ENCODE data around the gene PSMD12.

PSMD12 gene

GRCh38 chr17:67311575-67311974 lies 54.8 kb downstream of the PSMD12 start:
- TF ChIP-seq, protein P1, sequence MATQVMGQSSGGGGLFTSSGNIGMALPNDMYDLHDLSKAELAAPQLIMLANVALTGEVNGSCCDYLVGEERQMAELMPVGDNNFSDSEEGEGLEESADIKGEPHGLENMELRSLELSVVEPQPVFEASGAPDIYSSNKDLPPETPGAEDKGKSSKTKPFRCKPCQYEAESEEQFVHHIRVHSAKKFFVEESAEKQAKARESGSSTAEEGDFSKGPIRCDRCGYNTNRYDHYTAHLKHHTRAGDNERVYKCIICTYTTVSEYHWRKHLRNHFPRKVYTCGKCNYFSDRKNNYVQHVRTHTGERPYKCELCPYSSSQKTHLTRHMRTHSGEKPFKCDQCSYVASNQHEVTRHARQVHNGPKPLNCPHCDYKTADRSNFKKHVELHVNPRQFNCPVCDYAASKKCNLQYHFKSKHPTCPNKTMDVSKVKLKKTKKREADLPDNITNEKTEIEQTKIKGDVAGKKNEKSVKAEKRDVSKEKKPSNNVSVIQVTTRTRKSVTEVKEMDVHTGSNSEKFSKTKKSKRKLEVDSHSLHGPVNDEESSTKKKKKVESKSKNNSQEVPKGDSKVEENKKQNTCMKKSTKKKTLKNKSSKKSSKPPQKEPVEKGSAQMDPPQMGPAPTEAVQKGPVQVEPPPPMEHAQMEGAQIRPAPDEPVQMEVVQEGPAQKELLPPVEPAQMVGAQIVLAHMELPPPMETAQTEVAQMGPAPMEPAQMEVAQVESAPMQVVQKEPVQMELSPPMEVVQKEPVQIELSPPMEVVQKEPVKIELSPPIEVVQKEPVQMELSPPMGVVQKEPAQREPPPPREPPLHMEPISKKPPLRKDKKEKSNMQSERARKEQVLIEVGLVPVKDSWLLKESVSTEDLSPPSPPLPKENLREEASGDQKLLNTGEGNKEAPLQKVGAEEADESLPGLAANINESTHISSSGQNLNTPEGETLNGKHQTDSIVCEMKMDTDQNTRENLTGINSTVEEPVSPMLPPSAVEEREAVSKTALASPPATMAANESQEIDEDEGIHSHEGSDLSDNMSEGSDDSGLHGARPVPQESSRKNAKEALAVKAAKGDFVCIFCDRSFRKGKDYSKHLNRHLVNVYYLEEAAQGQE (IDR thresholded peaks at IDR 0.05; ENCODE audit: insufficient read depth in 1 of 2, low read depth in 2 of 2, low read length in 2 of 2) = no peak
- no peak for TF ChIP-seq POLR2AphosphoS5 (IDR thresholded peaks at IDR 0.05; ENCODE audit: low read depth, low read length)
- TF ChIP-seq SIN3A (IDR thresholded peaks at IDR 0.05; ENCODE audit: borderline replicate concordance, insufficient read depth, low read length) = no peak
- TF ChIP-seq TAF1 (IDR thresholded peaks at IDR 0.05; ENCODE audit: borderline replicate concordance, insufficient read depth, low read length) = no peak
- TF ChIP-seq FOXP2 (optimal IDR thresholded peaks at IDR 0.05; ENCODE audit: borderline replicate concordance, extremely low read depth, extremely low read length, insufficient read depth) = no peak

- TF ChIP-seq, protein P1 (IDR thresholded peaks at IDR 0.05; ENCODE audit: insufficient read depth in 1 of 2, low read depth in 2 of 2, low read length in 2 of 2) = no peak
These were observed 56.0 kb downstream of the PSMD12 start for GRCh38 chr17:67310406-67310805.

GRCh38 chr17:67297454-67297960 lies 68.9 kb downstream of the PSMD12 start:
- TF ChIP-seq, protein P1 (IDR thresholded peaks at IDR 0.05; ENCODE audit: insufficient read depth in 1 of 2, low read depth in 2 of 2, low read length in 2 of 2) = no peak
- no peak for TF ChIP-seq SIN3A (IDR thresholded peaks at IDR 0.05; ENCODE audit: borderline replicate concordance, insufficient read depth, low read length)
- TF ChIP-seq POLR2AphosphoS5 (IDR thresholded peaks at IDR 0.05; ENCODE audit: low read depth, low read length) = no peak
- no peak for TF ChIP-seq TAF1 (IDR thresholded peaks at IDR 0.05; ENCODE audit: borderline replicate concordance, insufficient read depth, low read length)

GRCh38 chr17:67294451-67295199 lies 71.8 kb downstream of the PSMD12 start:
- TF ChIP-seq, protein P1 (IDR thresholded peaks at IDR 0.05; ENCODE audit: insufficient read depth in 1 of 2, low read depth in 2 of 2, low read length in 2 of 2) = no peak
- TF ChIP-seq TAF1 (IDR thresholded peaks at IDR 0.05; ENCODE audit: borderline replicate concordance, insufficient read depth, low read length) (no peak), SIN3A (IDR thresholded peaks at IDR 0.05; ENCODE audit: borderline replicate concordance, insufficient read depth, low read length) (no peak)

Data from PFSK-1 (cell line).